ENCODE results near the gene POMP. TPM values are rescaled to one million over a fixed set of nuclear protein-coding genes. Genes with fewer than 3 reads are reported as not detected.
A peak's percentile ranks its signal among the peaks of the same experiment; 100 is the strongest.

POMP gene
- total RNA-seq, 2 experiments from 2014 or later: 107 to 132 TPM

DNA sequence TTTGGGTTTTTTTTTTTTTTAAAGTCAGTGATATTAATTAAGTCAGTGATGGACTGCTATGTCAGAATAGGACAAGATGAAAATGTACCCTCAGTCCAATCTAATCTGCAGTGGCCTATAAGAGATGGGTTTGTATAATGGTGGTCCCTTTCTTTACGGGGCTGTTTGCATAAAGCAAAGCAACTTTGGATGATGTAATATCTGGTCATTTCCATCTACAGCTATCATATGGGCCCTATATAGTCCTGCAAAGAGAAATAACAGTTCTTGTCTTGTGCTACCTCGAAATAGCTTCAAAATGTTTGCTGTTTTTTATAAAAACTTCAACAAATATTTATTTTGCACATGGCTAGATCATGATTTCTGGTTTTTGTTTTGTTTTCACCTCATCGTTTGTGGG, 20.2 kb upstream of the POMP start:
- Mint-ChIP-seq H3K4me1 (peaks cover 12% of the 10 kb centered on the region), H3K36me3 (ENCODE audit: low read depth) (no peaks in the 10 kb centered on the region), H3K27ac (no peak overlapping the region), H3K4me3 (no peak overlapping the region), H3K27me3 (peaks cover 16% of the 10 kb centered on the region), H3K9me3 (ENCODE audit: low read depth) (no peaks in the 10 kb centered on the region)
- CTCF ChIA-PET: interaction anchor here (0.5 to 1.5 kb wide), 3 partner anchors 10 to 108 kb away, joined by 3 to 4 read pairs (median 3); partner anchors contain the start of gene POMP
- intact Hi-C loops (cut with DNase I, micrococcal nuclease): loop anchor here (5.0 to 10.0 kb wide), 5 partner anchors 96 to 581 kb away; no protein-coding TSS in a partner anchor
- ATAC-seq: no peak
- POLR2A ChIA-PET: no interaction called here
- DNase-seq: no peak

DNA sequence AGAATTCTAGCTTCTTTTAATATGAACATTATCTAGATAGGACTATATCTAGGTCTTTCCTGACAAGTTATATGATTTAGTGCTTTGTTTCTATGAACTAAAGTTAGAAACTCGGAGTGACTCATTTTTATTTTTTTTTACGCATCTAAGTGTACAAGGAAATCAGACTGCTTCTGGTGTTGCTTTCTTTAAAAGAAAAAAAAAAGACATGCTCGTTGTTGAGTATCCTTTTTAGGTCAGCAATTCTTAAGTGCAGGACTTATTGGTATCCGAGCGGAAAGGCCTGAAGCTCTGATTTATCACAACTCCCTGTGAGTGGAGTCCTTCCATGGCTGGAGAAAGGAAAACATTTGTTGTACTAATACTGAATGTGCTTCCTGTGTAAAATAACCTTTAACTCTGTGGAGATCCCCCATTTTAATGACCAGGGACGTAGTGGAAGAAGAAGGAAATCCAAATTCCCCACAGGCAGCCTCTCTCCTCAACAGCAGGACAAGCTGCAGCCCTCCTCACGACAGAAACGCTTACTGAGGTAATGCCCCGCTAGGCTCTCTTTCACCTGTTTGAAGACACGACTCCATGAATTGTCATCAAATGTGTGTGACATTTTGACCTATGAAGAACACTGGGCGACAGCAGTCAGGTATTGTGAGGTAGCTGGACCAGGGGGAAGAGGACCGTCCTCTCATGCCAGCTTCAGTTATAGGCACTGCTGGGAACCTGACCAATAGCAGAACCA, 17.9 kb upstream of the POMP start:
- no peak for ATAC-seq
- H3K27ac Mint-ChIP-seq: no peak overlapping the region
- ChIA-PET POLR2A (no interaction called here), CTCF (interaction anchor here (1.1 to 1.6 kb wide), 3 partner anchors 12 to 316 kb away, joined by 3 to 5 read pairs (median 3); partner anchors contain the start of gene POMP)
- H3K9me3 Mint-ChIP-seq (ENCODE audit: low read depth): no peaks in the 10 kb centered on the region
- intact Hi-C loops (cut with DNase I, micrococcal nuclease): no loop called here
- no peaks in the 10 kb centered on the region for H3K36me3 Mint-ChIP-seq (ENCODE audit: low read depth)
- peaks cover 12% of the 10 kb centered on the region for H3K4me1 Mint-ChIP-seq
- no peak overlapping the region for H3K4me3 Mint-ChIP-seq
- no peak for DNase-seq
- H3K27me3 Mint-ChIP-seq: peaks cover 9% of the 10 kb centered on the region

DNA sequence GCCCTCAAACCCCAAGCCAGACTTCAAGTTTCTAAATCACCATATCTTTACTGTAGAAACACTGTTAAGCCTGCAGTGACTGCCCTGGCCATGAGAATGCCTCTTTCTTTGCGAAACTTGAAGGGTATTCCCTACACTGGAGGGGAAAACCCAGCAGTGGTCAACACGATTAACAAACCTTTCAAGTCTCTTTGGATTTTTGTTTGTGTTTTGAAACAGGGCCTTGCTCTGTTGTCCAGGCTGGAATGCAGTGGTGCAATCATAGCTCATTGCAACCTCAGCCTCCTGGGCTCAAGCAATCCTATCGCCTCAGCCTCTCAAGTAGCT, 17.4 kb upstream of the POMP start:
- Mint-ChIP-seq H3K9me3 (ENCODE audit: low read depth) (no peaks in the 10 kb centered on the region), H3K4me3 (no peak overlapping the region), H3K27me3 (peaks cover 7% of the 10 kb centered on the region), H3K4me1 (peaks cover 10% of the 10 kb centered on the region), H3K36me3 (ENCODE audit: low read depth) (no peaks in the 10 kb centered on the region), H3K27ac (no peak overlapping the region)
- POLR2A ChIA-PET: interaction anchor here (0.6 kb wide), 1 partner anchor 1177 kb away, joined by 3 read pairs; no protein-coding TSS in a partner anchor
- CTCF ChIA-PET: interaction anchor here (1.1 kb wide), 1 partner anchor 18 kb away, joined by 3 read pairs; the partner anchor contains the start of gene POMP
- intact Hi-C loops (cut with DNase I, micrococcal nuclease): no loop called here
- no peak for DNase-seq
- ATAC-seq: no peak

DNA sequence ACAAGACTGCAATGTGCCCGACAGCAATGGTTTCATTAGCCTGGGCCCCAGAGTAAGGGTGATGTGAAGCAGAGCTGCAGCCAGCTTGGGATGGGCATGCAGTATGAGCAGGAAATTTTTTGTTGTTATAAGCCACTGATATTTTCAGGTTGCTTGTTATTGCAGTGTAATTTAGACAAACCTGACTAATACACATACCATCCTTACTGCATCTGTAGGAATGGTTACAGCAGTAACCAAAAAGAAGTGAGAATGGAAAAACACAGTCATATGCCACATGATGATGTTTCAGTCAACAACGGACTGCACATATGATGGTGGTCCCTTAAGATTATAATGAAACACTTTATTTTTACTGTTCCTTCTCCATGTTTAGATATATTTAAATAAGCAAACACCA, 8.6 kb upstream of the POMP start:
- H3K4me1 Mint-ChIP-seq: peaks cover 34% of the 10 kb centered on the region
- ChIA-PET CTCF (no interaction called here), POLR2A (no interaction called here)
- intact Hi-C loops (cut with DNase I, micrococcal nuclease): loop anchor here in 1 of 2 experiments (10.0 kb wide), 1 partner anchor 1225 kb away; the partner anchor contains the start of gene GTF3A
- no peak overlapping the region for H3K4me3 Mint-ChIP-seq
- peak; percentile 17 for DNase-seq
- peaks cover 11% of the 10 kb centered on the region for H3K36me3 Mint-ChIP-seq (ENCODE audit: low read depth)
- H3K27ac Mint-ChIP-seq: no peak overlapping the region
- no peaks in the 10 kb centered on the region for H3K27me3 Mint-ChIP-seq
- ATAC-seq: peak; percentile 61
- H3K9me3 Mint-ChIP-seq (ENCODE audit: low read depth): no peaks in the 10 kb centered on the region

DNA sequence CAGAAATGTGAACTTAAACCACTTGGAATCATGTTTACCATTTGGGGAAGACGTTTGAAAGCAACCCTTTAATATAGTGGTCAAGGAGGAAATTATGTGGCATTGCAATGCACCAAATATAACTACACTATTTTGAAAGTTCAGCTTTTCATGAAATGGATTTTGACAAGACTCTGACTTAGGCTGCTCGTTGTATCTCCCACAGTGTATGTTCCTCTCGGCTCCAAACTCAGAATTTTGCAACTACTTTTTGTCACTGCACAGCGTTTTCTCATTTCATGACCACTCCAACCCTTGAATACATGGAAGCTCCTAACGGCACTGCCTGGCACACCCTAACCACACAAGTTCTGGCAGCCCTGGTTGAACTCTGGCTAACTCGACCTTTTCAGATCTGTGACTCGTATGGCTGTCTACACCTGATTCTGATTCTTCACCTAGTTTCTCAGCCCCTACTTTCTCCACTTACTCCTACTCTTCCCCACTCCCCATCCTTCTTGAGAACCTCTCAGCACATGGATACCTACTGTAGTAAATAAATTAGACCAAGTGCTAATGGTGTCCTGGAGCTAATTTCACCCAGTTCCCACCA, 7.0 kb upstream of the POMP start:
- no peak overlapping the region for H3K4me3 Mint-ChIP-seq
- peak; percentile 35 for ATAC-seq
- ChIA-PET CTCF (no interaction called here), POLR2A (no interaction called here)
- no peaks in the 10 kb centered on the region for H3K9me3 Mint-ChIP-seq (ENCODE audit: low read depth)
- H3K4me1 Mint-ChIP-seq: peaks cover 48% of the 10 kb centered on the region
- no peaks in the 10 kb centered on the region for H3K27me3 Mint-ChIP-seq
- no peak for DNase-seq
- no peak overlapping the region for H3K27ac Mint-ChIP-seq
- intact Hi-C loops (cut with DNase I, micrococcal nuclease): loop anchor here in 1 of 2 experiments (10.0 kb wide), 1 partner anchor 1227 kb away; the partner anchor contains the start of gene GTF3A
- H3K36me3 Mint-ChIP-seq (ENCODE audit: low read depth): peaks cover 15% of the 10 kb centered on the region

DNA sequence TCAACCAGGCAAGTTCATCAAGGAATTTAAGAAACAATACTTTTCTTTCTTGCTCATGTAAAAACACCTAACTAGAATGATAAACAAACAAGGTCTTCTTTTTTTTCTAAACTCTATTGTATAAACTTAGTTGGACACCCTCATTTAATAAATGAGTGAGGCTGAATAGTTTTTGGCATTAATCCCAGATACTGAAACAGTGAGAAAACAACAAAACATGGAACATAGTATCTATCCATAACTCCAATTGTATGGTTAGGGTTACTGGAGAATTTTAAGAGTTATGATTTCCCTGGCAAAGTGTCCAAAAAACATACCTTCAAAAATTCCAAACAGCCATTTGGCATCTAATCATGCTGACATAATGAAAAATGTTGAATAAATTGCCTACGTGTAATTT, 5.8 kb upstream of the POMP start:
- H3K36me3 Mint-ChIP-seq (ENCODE audit: low read depth): peaks cover 24% of the 10 kb centered on the region
- DNase-seq (no peak), ATAC-seq (no peak)
- H3K4me1 Mint-ChIP-seq: peaks cover 53% of the 10 kb centered on the region
- H3K4me3 Mint-ChIP-seq: no peak overlapping the region
- H3K27ac Mint-ChIP-seq: no peak overlapping the region
- ChIA-PET CTCF (no interaction called here), POLR2A (no interaction called here)
- no peaks in the 10 kb centered on the region for H3K27me3 Mint-ChIP-seq
- intact Hi-C loops (cut with DNase I, micrococcal nuclease): loop anchor here in 1 of 2 experiments (10.0 kb wide), 1 partner anchor 1228 kb away; the partner anchor contains the start of gene GTF3A
- no peaks in the 10 kb centered on the region for H3K9me3 Mint-ChIP-seq (ENCODE audit: low read depth)

DNA sequence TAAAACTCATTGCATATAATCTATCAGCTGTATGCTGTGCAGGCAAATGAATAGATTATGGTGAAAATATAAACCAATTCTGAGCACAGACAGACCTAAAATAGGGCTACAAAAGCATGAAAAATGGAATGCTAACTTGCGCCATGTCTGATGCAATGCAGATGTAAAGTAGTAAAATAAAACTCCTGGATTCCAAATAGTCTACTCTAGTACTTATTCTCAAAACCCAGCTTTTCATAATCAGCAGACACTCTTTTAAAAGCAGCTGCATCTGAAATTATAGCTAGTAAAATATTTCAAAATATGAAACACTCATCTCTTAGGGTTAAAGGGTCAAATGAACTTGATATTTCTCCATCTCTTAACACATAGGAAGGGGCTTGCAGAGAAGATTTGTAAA, 4.7 kb upstream of the POMP start:
- DNase-seq (no peak), ATAC-seq (no peak)
- no peaks in the 10 kb centered on the region for H3K27me3 Mint-ChIP-seq
- POLR2A ChIA-PET: no interaction called here
- no peak overlapping the region for H3K27ac Mint-ChIP-seq
- no peaks in the 10 kb centered on the region for H3K9me3 Mint-ChIP-seq (ENCODE audit: low read depth)
- H3K36me3 Mint-ChIP-seq (ENCODE audit: low read depth): peaks cover 25% of the 10 kb centered on the region
- intact Hi-C loops (cut with DNase I, micrococcal nuclease): loop anchor here in 1 of 2 experiments (10.0 kb wide), 1 partner anchor 1229 kb away; the partner anchor contains the start of gene GTF3A
- H3K4me1 Mint-ChIP-seq: peaks cover 53% of the 10 kb centered on the region
- CTCF ChIA-PET: interaction anchor here (0.6 to 1.2 kb wide), 2 partner anchors 23 to 1381 kb away, joined by 3 read pairs; no protein-coding TSS in a partner anchor
- no peak overlapping the region for H3K4me3 Mint-ChIP-seq

DNA sequence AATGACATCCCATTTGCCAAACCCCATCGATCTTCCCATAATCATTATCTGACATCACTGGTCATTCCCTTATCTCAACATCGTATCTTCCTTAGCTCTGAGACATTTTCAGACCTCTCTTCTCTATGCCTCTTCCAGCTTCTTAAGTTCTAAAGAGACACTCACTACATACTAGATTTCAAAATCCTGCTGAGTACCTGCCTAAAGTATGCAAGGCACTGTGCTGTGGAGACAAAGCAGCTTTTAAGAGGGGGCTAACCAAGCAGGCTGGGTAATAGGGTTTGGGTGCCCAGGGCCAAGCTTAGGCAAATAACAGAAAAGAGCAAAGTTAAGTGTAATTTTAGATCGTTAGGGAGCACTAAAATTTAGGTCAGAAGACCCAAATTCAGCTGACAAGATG, 3.4 kb upstream of the POMP start:
- peaks cover 37% of the 10 kb centered on the region for H3K36me3 Mint-ChIP-seq (ENCODE audit: low read depth)
- H3K9me3 Mint-ChIP-seq (ENCODE audit: low read depth): no peaks in the 10 kb centered on the region
- ATAC-seq: no peak
- no peak for DNase-seq
- POLR2A ChIA-PET: no interaction called here
- H3K27me3 Mint-ChIP-seq: no peaks in the 10 kb centered on the region
- no peak overlapping the region for H3K4me3 Mint-ChIP-seq
- CTCF ChIA-PET: no interaction called here
- H3K4me1 Mint-ChIP-seq: peaks cover 54% of the 10 kb centered on the region
- H3K27ac Mint-ChIP-seq: peak overlapping the region; percentile 30
- intact Hi-C loops (cut with DNase I, micrococcal nuclease): loop anchor here in 1 of 2 experiments (5.0 to 10.0 kb wide), 2 partner anchors 1033 to 1231 kb away; partner anchors contain the start of genes GTF3A, LNX2 and POLR1D

DNA sequence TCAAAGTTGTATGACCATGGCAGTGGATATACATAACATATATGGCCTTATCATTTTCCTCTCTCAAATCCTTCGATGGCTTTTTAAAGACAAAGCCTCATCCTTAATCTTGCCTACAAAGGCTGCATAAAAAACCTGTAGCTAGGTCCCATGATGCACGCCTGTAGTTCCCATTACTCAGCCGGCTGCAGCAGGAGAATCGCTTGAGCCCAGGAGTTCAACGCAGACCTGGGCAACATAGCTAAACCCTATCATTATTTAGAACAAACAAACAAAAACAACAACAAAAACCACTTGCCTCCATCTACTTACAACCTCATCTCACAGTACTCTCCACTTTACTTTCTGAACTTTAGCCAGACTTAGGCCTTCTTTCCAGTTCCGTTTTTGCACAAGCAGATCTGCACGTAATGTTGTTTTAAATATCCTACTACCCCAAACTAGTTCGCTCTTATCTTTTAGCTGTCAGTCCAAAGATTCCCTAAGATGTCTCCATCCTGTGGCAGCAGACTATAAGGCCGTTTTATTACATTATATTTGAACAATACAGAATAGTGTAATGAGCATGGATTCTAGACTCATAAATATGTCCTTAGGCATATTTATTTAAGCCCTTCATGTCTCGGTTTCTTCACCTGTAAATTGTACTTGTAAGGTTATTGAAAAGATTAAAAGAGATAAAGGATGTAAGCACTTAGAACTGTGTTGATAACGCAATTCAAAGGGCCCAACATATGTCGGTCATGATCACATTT, 969 bp upstream of the POMP start:
- intact Hi-C loops (cut with DNase I, micrococcal nuclease): loop anchor here (1.0 to 10.0 kb wide), 9 partner anchors 47 to 1233 kb away; partner anchors contain the start of genes GTF3A (in 1 of the 2), LNX2 (in 1 of the 2), PAN3 (in 1 of the 2) and POLR1D (in 1 of the 2)
- ChIA-PET POLR2A (interaction anchor here (0.6 to 1.6 kb wide), 5 partner anchors 9 to 599 kb away, joined by 3 to 5 read pairs (median 3); no protein-coding TSS in a partner anchor), CTCF (interaction anchor here (0.6 to 2.0 kb wide), 5 partner anchors 21 to 928 kb away, joined by 3 to 8 read pairs (median 4); no protein-coding TSS in a partner anchor)
- H3K4me1 Mint-ChIP-seq: peaks cover 59% of the 10 kb centered on the region
- no peaks in the 10 kb centered on the region for H3K27me3 Mint-ChIP-seq
- ATAC-seq (no peak), DNase-seq (no peak)
- peak overlapping the region; percentile 98 for H3K27ac Mint-ChIP-seq
- H3K36me3 Mint-ChIP-seq (ENCODE audit: low read depth): peaks cover 51% of the 10 kb centered on the region
- H3K9me3 Mint-ChIP-seq (ENCODE audit: low read depth): no peaks in the 10 kb centered on the region
- H3K4me3 Mint-ChIP-seq: peak overlapping the region; percentile 99

DNA sequence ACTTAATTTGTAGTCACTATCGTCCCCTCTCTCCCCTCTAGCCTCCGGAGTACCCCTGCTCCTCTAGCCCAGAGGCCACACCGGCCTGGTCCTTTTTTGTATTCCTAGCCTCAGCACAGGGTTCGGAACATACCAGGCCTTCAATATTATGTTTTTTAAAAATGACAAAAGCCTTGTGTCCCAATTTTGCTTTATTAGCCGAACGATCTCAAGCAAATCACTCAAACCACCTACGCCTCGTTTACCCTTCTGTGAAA, 463 bp upstream of the POMP start:
- no peak for ATAC-seq
- intact Hi-C loops (cut with DNase I, micrococcal nuclease): loop anchor here (1.0 to 10.0 kb wide), 9 partner anchors 48 to 1234 kb away; partner anchors contain the start of genes GTF3A (in 1 of the 2), LNX2 (in 1 of the 2), PAN3 (in 1 of the 2) and POLR1D (in 1 of the 2)
- no peak for DNase-seq
- H3K36me3 Mint-ChIP-seq (ENCODE audit: low read depth): peaks cover 51% of the 10 kb centered on the region
- peak overlapping the region; percentile 99 for H3K4me3 Mint-ChIP-seq
- no peaks in the 10 kb centered on the region for H3K9me3 Mint-ChIP-seq (ENCODE audit: low read depth)
- peak overlapping the region; percentile 98 for H3K27ac Mint-ChIP-seq
- CTCF ChIA-PET: interaction anchor here (0.6 to 2.0 kb wide), 5 partner anchors 16 to 330 kb away, joined by 3 to 8 read pairs (median 4); no protein-coding TSS in a partner anchor
- H3K27me3 Mint-ChIP-seq: no peaks in the 10 kb centered on the region
- peaks cover 59% of the 10 kb centered on the region for H3K4me1 Mint-ChIP-seq
- POLR2A ChIA-PET: interaction anchor here (0.6 to 1.6 kb wide), 5 partner anchors 9 to 599 kb away, joined by 3 to 5 read pairs (median 3); no protein-coding TSS in a partner anchor

DNA sequence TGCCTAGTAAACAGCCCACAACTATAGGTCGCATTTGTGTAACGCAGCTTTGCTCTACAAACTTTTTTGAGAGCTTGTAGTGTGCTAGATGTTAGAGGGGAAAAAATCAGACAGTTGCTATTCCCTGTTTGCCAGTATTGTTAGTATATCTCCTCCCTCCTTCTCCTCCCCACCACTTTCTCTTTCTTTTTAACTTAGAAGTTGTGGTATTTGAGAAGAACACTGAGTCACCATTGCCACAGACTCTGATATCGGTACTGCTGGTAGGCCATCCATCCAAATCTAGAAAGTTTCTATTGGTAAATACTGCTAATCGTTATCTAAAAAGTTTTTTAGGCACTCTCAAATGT, 666 bp downstream of the POMP start:
- Mint-ChIP-seq H3K9me3 (ENCODE audit: low read depth) (no peaks in the 10 kb centered on the region), H3K27me3 (no peaks in the 10 kb centered on the region), H3K27ac (peak overlapping the region; percentile 98), H3K36me3 (ENCODE audit: low read depth) (peaks cover 53% of the 10 kb centered on the region), H3K4me1 (peaks cover 59% of the 10 kb centered on the region), H3K4me3 (peak overlapping the region; percentile 99)
- intact Hi-C loops (cut with DNase I, micrococcal nuclease): loop anchor here (1.0 to 10.0 kb wide), 14 partner anchors 23 to 1235 kb away; partner anchors contain the start of genes PAN3 (in 2 of the 2), SLC46A3 (in 2 of the 2), GTF3A (in 1 of the 2) and LNX2 (in 1 of the 2)
- ChIA-PET POLR2A (interaction anchor here (0.5 to 1.6 kb wide), 5 partner anchors 10 to 551 kb away, joined by 3 to 5 read pairs (median 5); no protein-coding TSS in a partner anchor), CTCF (interaction anchor here (0.7 to 2.0 kb wide), 4 partner anchors 15 to 23 kb away, joined by 3 to 8 read pairs (median 4); no protein-coding TSS in a partner anchor)
- DNase-seq: peak; percentile 27
- peak; percentile 82 for ATAC-seq

Measured in activated CD4-positive, alpha-beta T cell treated with anti-CD3 and anti-CD28 coated beads for 36 hours (primary cell).